Measurements from ENCODE around the gene NOL11.
"Not testable (repeated sequence)": the region's sequence is repeated elsewhere in the genome, so short reads cannot be mapped to it uniquely, and the experiment has no call there.

The NOL11 gene

GRCh38 chr17:67737145-67737544 lies 19.4 kb downstream of the NOL11 start:
- no peak for TF ChIP-seq CTCF (IDR thresholded peaks at IDR 0.05; ENCODE audit: control insufficient read depth, extremely low read depth, insufficient read depth)
- DNase-seq (ENCODE audit: low read depth): no peak
- H3K4me3 ChIP-seq (ENCODE audit: low read depth, low read length): no peak overlapping the region

- H3K4me3 ChIP-seq (ENCODE audit: low read depth, low read length): no peak overlapping the region
- no peak for TF ChIP-seq CTCF (IDR thresholded peaks at IDR 0.05; ENCODE audit: control insufficient read depth, extremely low read depth, insufficient read depth)
- no peak for DNase-seq (ENCODE audit: low read depth)
Measured at GRCh38 chr17:67742025-67742424, 24.3 kb downstream of the NOL11 start.

- TF ChIP-seq CTCF (IDR thresholded peaks at IDR 0.05; ENCODE audit: control insufficient read depth, extremely low read depth, insufficient read depth): no peak
- DNase-seq (ENCODE audit: low read depth): no peak
- H3K4me3 ChIP-seq (ENCODE audit: low read depth, low read length): no peak overlapping the region
Measured at GRCh38 chr17:67746704-67747571, 29.2 kb downstream of the NOL11 start.

- TF ChIP-seq CTCF (IDR thresholded peaks at IDR 0.05; ENCODE audit: control insufficient read depth, extremely low read depth, insufficient read depth): no peak
- no peak overlapping the region for H3K4me3 ChIP-seq (ENCODE audit: low read depth, low read length)
- DNase-seq (ENCODE audit: low read depth): no peak
Measured at GRCh38 chr17:67747681-67748235, 30.0 kb downstream of the NOL11 start.

GRCh38 chr17:67750067-67750466 lies 32.3 kb downstream of the NOL11 start:
- DNase-seq (ENCODE audit: low read depth): no peak
- TF ChIP-seq CTCF (IDR thresholded peaks at IDR 0.05; ENCODE audit: control insufficient read depth, extremely low read depth, insufficient read depth): no peak
- H3K4me3 ChIP-seq (ENCODE audit: low read depth, low read length): no peak overlapping the region

- TF ChIP-seq CTCF (IDR thresholded peaks at IDR 0.05; ENCODE audit: control insufficient read depth, extremely low read depth, insufficient read depth): no peak
- DNase-seq (ENCODE audit: low read depth): no peak
- no peak overlapping the region for H3K4me3 ChIP-seq (ENCODE audit: low read depth, low read length)
Measured at GRCh38 chr17:67751101-67752074, 33.7 kb downstream of the NOL11 start.

GRCh38 chr17:67752160-67752559 lies 34.4 kb downstream of the NOL11 start:
- H3K4me3 ChIP-seq (ENCODE audit: low read depth, low read length); DNase-seq (ENCODE audit: low read depth): not testable (repeated sequence)

All from LNCaP clone FGC (cell line).